OCI-LY7 (cell line): ENCODE measurements around the gene CCDC12. TPM values are rescaled to one million over a fixed set of nuclear protein-coding genes. Genes with fewer than 3 reads are reported as not detected.
A peak's percentile ranks its signal among the peaks of the same experiment; 100 is the strongest.

Source experiments
- BruUV-seq: library from RNA; stranded (reverse); fragments of 400-500 nt; replicated peaks from 2 replicates; lab custom pipeline; 2021; lab: Mats Ljungman, UMichigan
- CTCF ChIA-PET: fragments of 300-600 bp; sonication (Branson Sonifier 250); formaldehyde crosslinking; loops from one replicate; lab custom pipeline; 2022; ENCODE audit warnings: antibody characterized with exemption; ENCODE audit not compliant: unreplicated experiment; lab: Charles Lee
- POLR2A ChIA-PET: fragments of 300-600 bp; sonication (Branson Sonifier 250); formaldehyde crosslinking; loops from one replicate; lab custom pipeline; 2022; ENCODE audit warnings: antibody characterized with exemption; lab: Charles Lee
- DNase-seq: peaks from one replicate; pipeline ENCODE4 v3.0.0-alpha.2; 2015; ENCODE audit warnings: low spot score
- H2AFZ ChIP-seq: fragments of 200-600 bp; sonication (generic), shearing (Covaris generic); 2 replicates; pipeline ENCODE4 v1.6.1; 2014; ENCODE audit warnings: mild to moderate bottlenecking, antibody characterized with exemption, low read length, moderate library complexity
- H3K27ac ChIP-seq: fragments of 200-600 bp; sonication (generic); 2 replicates; pipeline ENCODE4 v1.5.1; 2014; ENCODE audit warnings: mixed run types, low read depth, mild to moderate bottlenecking, moderate library complexity, low read length, inconsistent platforms; ENCODE audit not compliant: poor library complexity, severe bottlenecking
- H3K36me3 ChIP-seq: fragments of 200-600 bp; sonication (generic); 2 replicates; pipeline ENCODE4 v1.6.1; 2014; ENCODE audit warnings: mild to moderate bottlenecking, antibody characterized with exemption, low read length, moderate library complexity, mixed read lengths; ENCODE audit not compliant: insufficient read depth
- H3K4me1 ChIP-seq: fragments of 200-600 bp; sonication (generic); 2 replicates; pipeline ENCODE4 v1.5.1; 2014; ENCODE audit warnings: mild to moderate bottlenecking, low read length; ENCODE audit not compliant: insufficient read depth, poor library complexity, severe bottlenecking
- H3K4me2 ChIP-seq: fragments of 200-600 bp; sonication (generic); 2 replicates; pipeline ENCODE4 v1.6.1; 2014; ENCODE audit warnings: mild to moderate bottlenecking, low read length
- H3K4me3 ChIP-seq: fragments of 200-600 bp; sonication (generic); 2 replicates; pipeline ENCODE4 v1.5.1; 2014; ENCODE audit warnings: mild to moderate bottlenecking, low read depth, low read length; ENCODE audit not compliant: poor library complexity, severe bottlenecking
- H3K79me2 ChIP-seq: fragments of 200-600 bp; sonication (generic); 2 replicates; pipeline ENCODE4 v1.6.1; 2016; ENCODE audit warnings: low read depth, mild to moderate bottlenecking, low read length, moderate library complexity, mixed read lengths; ENCODE audit not compliant: insufficient read depth
- H3K9me2 ChIP-seq: fragments of 200-600 bp; sonication (generic); 2 replicates; pipeline ENCODE4 v1.6.1; 2016; ENCODE audit warnings: mild to moderate bottlenecking, low read length, mixed read lengths; ENCODE audit not compliant: insufficient read depth
- H3K9me3 ChIP-seq: fragments of 200-600 bp; sonication (generic); 2 replicates; pipeline ENCODE4 v1.6.1; 2014; ENCODE audit warnings: mild to moderate bottlenecking, mixed run types, low read length, mixed read lengths
- H4K20me1 ChIP-seq: fragments of 200-600 bp; sonication (generic); 2 replicates; pipeline ENCODE4 v1.6.1; 2014; ENCODE audit warnings: mild to moderate bottlenecking, antibody characterized with exemption, low read length, moderate library complexity, mixed read lengths; ENCODE audit not compliant: insufficient read depth
- CTCF ChIP-seq: fragments of 200-600 bp; sonication (generic); conservative IDR thresholded peaks from 2 replicates; pipeline ENCODE4 v1.5.1; 2014; ENCODE audit warnings: mild to moderate bottlenecking, antibody characterized with exemption, low read length, moderate library complexity, mixed read lengths
- EZH2phosphoT487 ChIP-seq: fragments of 200-600 bp; sonication (generic); IDR thresholded peaks from 2 replicates; pipeline ENCODE4 v1.6.1; 2018; ENCODE audit warnings: low read depth, borderline replicate concordance, mild to moderate bottlenecking, mixed run types, antibody characterized with exemption, low read length, moderate library complexity, mixed read lengths
- intact Hi-C: fragments of 100-400 bp; cut with micrococcal nuclease; formaldehyde crosslinking; loops from one replicate; pipeline ENCODE4 v1.10.0; 2022; ENCODE audit not compliant: unreplicated experiment
- total RNA-seq, 2 experiments: library from RNA; depleted of rRNA in 1 of 2; stranded (reverse); fragments of >200 nt in 1 of 2; shearing (Covaris generic) in 1 of 2; gene quantifications; 2 replicates each; pipeline ENCODE4 v1.2.3, GENCODE V29; 2014 to 2022

The CCDC12 gene
- total RNA-seq, 2 experiments from 2014 or later: 74.9 to 116 TPM

GRCh38 chr3:47002171-47003055, 25.9 kb upstream of the CCDC12 start:
- Histone ChIP-seq H3K9me2 (no peaks in the 10 kb centered on the region), H3K9me3 (no peaks in the 10 kb centered on the region), H3K4me2 (no peak overlapping the region), H3K27ac (no peak overlapping the region), H2AFZ (no peak overlapping the region), H4K20me1 (no peaks in the 10 kb centered on the region), H3K36me3 (peaks cover 85% of the 10 kb centered on the region), H3K4me3 (no peak overlapping the region), H3K4me1 (no peaks in the 10 kb centered on the region), H3K79me2 (no peaks in the 10 kb centered on the region)
- no TSS peak for BruUV-seq
- intact Hi-C loops: no loop called here
- DNase-seq: no peak
- CTCF ChIA-PET: no interaction called here
- POLR2A ChIA-PET: interaction anchor here (0.6 kb wide), 1 partner anchor 588 kb away, joined by 4 read pairs; no protein-coding TSS in a partner anchor
- no peak for TF ChIP-seq EZH2phosphoT487
- peak; percentile 47 for TF ChIP-seq CTCF

DNA sequence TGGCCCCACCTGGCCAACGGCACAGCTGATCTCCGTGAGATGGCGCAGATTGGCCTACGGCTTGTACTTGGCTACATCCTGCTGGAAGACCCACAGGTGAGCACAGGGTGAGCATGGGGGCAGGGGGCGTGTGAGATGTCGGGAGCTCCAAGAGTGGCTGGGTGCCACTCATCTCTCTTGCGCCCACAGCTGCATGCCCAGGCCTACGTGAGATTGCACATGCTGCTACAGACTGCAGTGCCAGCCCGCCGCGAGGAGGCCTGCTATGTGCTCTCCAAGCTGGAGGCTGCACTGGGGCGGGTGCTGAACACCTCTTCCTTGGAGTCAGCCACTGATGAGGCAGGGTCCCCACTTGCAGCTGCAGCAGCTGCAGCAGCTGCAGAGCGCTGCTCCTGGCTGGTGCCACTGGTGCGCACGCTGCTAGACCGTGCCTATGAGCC, 25.2 kb upstream of the CCDC12 start:
- POLR2A ChIA-PET: no interaction called here
- CTCF ChIA-PET: no interaction called here
- no peak for TF ChIP-seq EZH2phosphoT487
- no peak for TF ChIP-seq CTCF
- no peaks in the 10 kb centered on the region for H3K4me1 ChIP-seq
- no peak for DNase-seq
- intact Hi-C loops: no loop called here
- H3K9me3 ChIP-seq: no peaks in the 10 kb centered on the region
- no peak overlapping the region for H3K4me3 ChIP-seq
- H3K27ac ChIP-seq: no peak overlapping the region
- H2AFZ ChIP-seq: no peak overlapping the region
- H3K79me2 ChIP-seq: no peaks in the 10 kb centered on the region
- no peaks in the 10 kb centered on the region for H4K20me1 ChIP-seq
- H3K36me3 ChIP-seq: peaks cover 84% of the 10 kb centered on the region
- no peaks in the 10 kb centered on the region for H3K9me2 ChIP-seq
- no peak overlapping the region for H3K4me2 ChIP-seq
- TSS peak; percentile 11 for BruUV-seq
